Measurements from ENCODE around the gene GTF2IRD1.

GRCh38 chr7:74633451-74633921 is 179.8 kb downstream of the GTF2IRD1 start:
- TF ChIP-seq CTCF (IDR thresholded peaks at IDR 0.05) (no peak), POLR2A (IDR thresholded peaks at IDR 0.05) (no peak)
